HG02588 (cell line): ENCODE data around the gene PCSK6.
A peak's percentile ranks its signal among the peaks of the same experiment; 100 is the strongest.

Source experiments
- ATAC-seq: cut with Tn5 transposase; IDR thresholded peaks from one replicate; pipeline ENCODE4 v1.9.1; 2021; ENCODE audit warnings: mild to moderate bottlenecking, moderate library complexity; ENCODE audit not compliant: unreplicated experiment

PCSK6 gene

DNA sequence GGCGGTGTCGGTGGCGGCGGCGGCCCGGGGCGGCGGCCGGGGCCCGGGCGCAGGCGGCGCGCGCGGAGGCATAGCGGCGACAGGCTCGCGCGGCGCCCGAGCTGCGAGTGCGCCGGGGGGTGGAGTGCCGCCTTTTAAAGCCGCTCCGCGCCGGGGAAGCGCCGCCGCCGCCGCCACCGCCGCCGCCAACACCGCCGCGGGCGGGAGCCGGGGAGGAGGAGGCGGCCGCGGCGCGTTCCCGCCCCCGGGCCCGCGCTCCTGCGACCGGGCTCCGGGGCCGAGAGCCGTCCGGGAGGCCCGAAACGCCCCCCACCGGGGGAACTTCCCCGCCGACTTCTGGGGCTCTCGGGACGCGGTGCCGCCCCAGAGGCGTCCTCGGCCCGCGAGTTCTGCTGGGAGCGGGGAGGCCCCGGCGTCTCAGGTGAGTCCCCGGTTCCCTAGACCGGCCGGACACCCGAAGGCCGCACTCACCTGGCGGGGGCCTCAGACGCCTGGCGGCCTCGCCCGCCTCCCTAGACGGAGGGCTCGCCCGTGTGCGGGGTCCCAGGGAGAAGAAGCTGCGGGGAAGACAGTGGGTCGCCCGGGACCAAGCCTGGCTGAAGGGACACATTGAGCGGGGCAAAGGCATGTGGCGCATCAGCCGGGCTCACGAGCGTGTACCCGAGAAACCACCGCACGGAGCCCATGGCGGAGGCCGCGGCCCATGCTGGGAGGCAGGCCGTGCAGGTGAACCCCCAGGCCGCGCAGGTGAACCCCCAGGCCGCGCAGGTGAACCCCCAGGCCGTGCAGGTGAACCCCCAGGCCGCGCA, at the start of gene PCSK6:
Gene PCSK6, minus strand, starts transcription at position 109 of the 809 bp plus-strand sequence. Its CDS starts 37 bp downstream, at position 72.
- ATAC-seq, result no peak

DNA sequence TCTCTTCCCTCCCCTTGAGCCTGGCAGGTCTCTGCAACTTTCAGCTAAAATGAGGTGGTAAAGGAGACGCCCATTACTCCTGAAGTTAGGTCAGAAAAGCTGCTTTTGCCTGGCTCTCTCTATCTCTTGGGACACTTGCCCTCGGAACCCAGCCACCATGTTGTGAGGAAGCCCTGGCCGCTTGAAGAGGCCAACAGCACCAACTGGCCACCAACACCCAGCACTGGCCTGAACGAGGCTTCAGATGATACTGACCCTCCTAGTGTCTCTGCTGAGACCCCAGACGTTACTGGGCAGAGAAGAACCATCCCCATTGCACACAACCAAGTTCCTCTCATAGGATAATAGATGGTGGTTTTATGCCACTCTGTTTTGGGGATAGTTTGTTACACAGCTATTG, 49.5 kb upstream of the PCSK6 start:
- ATAC-seq, result no peak

DNA sequence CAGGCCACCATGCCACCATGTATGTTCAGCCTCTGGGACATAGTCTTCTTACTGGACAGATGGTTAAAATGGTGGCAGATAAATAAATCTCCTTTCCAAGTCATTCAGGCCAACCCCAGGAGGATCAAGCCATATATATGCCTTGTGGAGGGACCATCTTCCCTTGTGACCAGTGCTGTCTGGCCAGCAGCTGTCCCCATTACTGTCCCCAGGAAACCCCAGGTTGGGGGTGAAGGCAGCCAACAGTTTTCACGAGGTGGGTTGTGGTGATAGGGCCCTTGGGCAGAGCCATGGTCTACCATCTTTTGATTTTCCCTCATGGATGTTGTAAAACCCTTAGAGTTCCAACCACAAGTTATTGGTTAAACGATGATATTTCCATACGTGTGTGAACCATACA, 48.7 kb upstream of the PCSK6 start:
- no peak for ATAC-seq

DNA sequence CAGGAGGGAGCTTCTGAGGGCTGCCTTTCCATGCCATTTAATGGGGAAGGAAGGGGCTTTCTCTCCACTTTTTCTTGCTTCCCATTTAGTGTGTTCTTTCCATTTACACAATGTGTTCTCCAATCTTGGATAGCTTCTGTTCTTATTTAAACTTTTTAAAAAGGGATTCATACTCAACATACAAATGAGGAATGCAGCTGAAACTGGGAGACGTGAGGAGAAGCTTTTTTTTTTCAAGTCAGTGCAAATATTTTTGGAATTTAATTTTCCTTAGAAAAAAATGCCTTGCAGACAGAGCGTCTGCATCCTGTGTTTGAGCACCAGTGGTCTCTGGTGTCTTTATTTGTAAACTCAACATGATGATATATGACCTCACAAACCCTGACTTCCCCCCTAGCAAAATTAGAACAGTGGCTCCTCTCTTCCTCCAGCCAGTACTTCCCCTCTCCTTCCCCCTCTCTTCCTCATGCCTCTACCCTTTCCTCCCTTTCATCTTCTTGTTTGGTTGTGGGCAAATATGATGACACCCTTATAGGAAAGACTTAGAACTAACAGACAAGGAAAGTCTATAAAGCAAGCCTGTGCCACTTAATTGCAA, 48.1 kb upstream of the PCSK6 start:
- no peak for ATAC-seq

DNA sequence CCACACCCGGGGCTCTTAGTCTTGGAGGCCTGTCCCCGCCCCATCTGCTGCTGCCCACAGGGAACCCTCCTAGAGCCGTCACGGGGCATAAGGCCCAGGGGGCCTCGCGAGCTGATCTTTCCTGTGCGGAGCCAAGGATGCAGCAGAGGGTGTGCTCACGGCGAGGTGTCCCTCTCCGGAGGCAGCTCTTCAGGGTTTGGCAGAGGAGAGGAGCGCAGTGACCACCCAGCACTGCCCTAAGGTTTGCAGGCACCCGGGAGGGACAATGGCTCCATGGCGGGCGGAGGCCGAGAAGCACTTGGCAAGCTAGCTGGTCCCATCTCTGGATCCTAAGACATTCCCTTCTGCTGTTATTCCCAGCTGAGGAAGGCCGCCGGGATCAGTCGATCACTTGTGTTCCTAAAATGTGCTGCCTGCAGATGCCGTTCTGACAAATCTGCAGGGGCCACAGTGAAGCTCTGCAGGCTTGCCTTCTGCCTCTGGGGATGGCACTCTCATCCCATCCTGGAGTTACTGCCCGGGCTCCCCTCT, 47.4 kb upstream of the PCSK6 start:
- ATAC-seq, result no peak

DNA sequence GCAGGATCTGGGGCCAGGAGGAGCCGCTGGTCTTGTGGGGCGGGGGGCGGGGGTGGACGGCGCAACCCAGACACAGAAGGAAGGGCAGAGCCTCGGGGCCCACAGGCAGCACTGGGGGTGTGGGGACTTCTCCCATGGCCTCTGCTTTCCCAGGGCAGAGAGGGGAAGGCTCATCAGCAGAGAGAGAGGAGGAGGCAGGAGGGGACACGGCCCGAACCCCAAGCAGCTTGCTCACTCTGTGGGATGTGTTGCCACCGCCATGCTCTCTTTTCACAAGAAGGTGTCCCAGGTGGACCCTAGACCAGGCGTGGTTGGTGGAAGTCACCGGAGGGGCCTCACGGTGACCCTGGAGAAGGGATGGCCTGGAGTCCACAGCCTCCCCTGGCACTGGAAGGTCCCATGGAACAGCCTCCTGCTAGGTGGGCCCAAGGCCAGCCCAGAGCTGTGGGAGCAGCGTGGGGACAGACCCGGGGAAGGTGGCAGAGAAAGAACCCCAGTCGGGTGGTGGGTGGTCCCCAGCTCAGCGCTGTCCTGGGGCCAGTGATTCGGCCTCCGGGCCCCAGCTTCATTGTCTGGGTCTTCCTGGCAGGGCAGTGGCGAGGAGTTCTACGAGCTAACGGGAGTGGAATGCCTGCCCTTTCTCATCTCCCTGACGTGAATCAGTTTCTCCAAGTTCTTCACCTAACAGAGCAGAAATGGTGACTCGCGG, 46.8 kb upstream of the PCSK6 start:
- no peak for ATAC-seq

DNA sequence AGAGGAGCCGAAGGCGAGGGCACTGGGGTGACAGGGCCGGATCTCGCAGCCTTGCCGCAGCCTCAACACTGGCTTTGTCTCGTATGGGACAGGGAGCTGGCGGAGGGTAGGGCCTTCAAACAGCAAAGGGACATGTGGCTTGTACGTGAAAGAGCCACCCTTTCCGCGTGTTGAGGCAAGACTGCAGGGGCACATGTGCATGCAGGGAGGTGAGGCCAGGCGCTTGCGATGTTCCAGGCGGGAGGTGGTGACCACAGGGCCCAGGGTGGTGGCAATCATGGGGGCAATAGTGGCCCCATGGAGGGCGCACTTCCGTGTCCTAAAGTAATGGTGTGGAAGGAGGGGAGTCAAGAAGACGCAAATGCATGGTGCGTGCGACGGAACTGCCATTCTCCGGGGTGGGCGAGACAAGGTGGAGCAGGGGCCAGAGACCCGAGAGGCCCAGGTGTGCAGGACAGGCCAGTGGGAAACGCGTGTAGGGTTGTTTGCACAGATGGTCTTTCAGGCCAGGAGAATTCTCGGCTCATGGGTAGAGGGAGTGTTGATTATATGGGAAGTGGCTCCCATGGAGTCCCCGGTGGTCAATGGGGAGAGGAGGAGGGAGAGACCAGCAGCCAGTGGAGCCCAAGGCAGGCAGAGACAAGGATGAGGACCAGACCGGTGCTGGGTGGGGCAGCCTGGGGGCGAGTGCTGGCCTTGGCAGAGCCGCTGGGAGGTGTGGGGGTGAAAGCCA, 45.8 kb upstream of the PCSK6 start:
- ATAC-seq, result no peak

DNA sequence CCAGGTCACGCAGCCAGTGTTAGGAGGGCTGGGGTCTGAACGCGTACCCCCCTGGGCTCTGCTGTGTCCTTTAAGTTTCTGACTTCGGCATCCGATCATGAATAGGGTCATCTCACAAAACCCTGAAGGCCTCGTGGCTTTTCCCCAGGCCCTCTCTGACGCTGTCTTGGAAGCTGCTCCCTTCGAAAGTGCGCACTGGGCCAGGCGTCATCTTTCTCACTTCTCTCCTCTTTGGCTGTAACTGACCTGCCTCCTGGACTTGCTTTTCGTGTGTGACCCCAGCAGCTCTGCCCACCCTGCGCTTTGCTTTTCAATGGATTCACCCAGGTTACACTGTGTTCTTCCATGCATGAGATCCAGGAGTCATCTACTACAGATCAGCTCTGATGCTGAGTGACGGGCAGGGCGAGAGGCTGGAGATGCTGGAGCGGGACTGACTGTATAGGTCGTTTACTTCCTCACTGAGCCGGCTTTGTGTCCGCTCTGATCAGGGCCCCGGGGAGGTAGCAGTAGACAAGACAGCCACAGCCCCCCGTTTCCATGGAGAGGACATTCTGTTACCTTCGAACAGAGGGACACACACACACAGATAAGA, 45.0 kb upstream of the PCSK6 start:
- ATAC-seq, result no peak

DNA sequence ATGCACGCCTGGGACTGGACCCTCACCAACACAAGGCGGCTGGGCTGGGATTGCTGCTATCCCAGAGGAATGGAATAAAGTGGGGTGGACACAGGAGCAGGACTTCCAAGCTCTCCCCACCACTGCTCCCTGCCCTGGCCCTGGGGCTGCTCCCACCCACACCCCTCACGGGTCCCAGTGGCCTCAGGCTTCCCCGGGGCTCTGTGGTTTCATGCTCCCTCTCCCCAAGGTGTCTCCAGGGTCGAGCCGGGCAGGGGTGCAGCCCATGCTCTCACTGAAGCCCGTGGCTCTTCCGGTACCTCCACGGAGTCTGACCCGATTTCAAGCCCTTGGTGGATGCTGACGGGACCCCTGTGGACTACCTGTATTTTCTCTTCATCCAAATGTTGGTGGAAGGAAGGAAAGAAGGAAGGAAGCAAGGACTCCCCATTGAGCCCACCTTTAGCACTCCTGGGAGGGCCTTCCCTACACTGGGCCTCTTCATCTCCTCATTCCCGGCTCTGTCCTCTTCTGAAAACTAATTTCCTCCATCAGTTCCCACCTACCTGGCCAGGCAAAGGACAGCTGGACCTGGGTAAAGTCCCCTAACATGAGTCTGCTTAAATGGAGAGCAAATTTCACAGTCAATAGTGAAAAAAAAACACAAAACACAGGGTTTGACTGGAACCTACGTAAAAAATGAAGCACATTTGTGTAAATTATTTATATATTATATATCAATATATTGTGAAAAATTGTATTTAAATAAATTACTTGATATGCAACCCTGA, 44.0 kb upstream of the PCSK6 start:
- no peak for ATAC-seq

DNA sequence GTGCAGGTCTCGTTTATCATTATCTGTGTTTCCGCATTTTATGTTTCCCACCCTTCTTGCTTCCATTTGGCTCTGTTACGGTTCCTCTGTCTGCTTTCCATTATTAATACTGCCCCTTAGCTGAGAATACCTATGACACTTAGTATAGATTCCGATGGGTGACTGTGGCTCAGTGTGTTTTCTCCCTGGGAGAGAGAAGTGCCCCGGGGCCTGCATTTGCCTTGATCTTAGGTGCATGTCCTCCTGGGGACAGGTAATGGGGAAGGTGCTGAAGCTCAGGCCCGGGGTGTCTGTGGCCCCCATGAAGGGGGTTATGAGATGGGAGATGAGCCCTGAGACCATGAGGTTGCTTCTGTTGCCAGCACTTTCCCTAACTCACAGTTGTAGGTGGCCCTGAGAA, 43.4 kb upstream of the PCSK6 start:
- no peak for ATAC-seq

DNA sequence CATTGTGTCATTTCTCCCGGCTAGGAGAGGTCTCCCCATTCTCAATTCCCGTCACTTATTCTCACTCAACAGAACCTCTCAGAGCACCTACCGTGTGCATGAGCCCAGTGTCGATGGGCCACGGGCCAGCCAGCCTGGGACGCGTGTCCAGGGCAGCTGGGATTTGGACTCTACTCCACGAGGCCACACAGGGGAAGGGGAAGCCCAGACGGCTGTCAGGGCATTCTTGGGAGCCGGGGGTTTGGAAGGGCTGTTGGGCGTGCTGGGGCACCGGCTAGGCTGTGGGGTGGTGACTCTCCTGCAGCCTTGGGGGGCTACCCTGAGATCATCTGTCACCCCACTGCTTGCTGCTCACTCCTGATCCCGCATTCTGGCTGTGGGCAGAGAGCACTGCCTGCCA, 41.7 kb upstream of the PCSK6 start:
- ATAC-seq, result no peak

DNA sequence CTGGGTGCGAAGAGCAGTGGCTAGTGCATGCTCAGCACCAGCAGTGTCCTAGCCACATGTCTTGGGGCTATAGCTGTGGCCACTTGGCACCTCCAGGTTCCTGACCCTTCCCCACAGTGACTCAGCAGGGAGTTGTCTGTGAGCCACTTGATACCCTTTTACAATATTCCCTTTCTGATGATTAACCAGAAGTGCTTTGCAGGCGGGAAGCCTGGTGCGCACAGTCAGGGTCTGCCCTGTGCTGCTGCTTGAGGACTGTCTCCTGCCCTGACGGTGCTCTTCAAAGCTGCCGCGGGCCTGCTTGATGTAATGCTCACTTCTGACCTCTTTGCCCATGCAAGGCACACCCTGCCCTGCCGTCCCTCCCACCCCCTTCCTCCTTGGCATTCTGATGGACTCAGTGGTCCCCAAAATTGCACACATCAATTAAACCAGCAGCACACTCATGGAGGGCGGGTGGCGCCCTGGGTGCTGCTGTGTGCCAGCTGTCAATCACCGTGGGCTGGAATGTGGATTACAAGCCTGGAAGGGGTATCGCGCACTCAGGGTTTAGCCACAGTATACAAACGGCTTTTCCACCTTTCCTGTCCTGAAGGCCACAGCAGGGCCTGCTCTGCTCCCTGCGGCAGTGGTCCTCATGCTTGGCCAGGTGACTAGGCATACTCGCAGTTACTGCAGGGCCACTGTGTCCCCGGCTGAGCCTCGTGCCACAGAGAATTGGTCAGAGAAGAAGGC, 40.9 kb upstream of the PCSK6 start:
- no peak for ATAC-seq

DNA sequence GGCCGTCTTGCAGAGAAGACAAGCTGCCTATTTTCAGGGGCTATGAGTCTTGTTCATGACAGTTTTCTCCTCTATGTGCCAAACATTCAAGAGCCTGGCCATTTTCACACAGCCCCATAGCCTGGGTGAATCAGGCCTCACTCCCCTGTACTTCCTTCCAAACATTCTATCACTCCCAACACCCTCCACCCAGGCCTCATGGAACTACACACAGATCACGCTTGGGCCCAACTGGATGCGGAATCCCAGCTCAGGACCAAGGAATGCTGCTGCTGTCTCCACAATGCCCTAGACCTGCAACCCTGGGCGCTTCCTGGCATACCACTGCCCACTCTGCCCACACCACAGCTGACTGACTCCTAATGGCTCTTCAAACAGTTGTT, 39.4 kb upstream of the PCSK6 start:
- ATAC-seq, result no peak

DNA sequence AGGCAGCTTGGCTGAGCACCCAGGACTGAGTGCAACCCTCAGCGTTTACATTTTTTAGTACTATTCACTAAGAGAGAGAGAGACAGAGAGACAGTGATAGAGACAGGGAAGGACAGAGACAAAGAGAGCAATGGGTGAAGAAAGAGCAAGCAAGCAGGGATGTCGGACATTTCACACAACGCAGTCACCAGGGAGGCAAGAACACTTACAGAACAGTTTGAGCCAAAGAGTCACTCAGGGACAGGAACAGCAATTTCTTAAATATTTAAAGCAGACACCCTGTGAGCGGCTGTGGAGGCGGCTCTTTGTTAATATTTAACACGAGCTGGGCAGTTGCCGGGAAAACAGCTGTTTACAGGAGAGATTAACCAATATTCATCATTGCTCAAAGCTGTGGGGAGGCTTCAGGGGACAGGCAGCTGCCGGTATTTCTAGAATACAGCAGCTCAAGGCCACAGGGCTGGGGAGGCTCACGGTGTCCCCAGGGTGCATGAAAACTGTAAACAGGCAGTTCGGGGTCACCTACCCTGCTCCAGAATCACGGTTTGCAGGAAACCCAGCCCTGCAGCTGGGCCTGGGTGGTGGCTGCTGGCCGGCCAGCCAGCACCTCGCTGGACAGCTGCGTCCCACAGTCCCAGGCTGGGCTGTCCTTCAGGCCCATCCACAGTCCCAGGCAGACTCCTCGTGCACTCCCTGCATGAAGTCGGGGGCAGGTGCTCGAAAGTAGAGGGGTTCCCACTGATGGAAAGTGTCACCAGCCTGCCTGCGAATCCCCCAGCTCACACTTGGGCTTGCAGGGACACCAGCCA, 38.8 kb upstream of the PCSK6 start:
- ATAC-seq, result peak; percentile 57

DNA sequence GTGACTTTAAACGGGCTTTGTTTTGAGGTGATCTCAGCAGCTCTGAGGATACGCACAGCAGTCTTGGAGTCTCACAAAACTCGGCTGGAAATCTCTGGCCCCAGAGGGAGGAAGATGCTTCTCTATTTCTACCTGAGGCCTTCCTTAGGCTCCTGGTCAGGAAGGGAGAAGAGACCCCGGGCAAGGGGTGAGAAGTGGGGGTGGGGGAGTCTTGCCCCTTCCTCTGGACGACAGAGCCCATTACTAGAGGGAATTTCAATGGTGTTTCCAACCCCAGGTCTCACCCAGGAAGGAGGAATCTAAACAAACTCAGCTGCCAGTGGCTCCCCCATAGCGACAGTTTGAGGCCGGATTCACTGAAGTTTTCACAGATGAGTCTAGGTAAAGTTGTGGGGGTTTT, 37.4 kb upstream of the PCSK6 start:
- no peak for ATAC-seq

DNA sequence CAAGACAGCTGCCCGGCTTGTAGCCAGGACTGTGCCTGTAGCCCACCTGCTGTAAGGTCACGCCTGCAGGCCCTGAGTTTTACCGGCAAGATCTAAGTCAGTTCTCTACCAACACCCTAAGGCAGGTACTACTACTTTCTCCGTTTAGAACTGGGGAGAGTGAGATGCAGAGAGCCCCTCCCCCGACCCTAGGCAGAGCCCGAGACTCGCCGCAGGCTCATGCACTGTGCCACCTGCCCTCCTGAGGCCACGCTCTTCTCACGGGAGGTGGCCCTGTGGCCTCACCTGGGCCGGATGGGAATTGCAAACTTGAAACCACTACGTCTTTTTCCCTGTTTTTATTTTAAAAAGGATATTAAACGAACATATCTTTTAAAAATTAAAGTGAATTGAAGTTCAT, 36.9 kb upstream of the PCSK6 start:
- no peak for ATAC-seq

DNA sequence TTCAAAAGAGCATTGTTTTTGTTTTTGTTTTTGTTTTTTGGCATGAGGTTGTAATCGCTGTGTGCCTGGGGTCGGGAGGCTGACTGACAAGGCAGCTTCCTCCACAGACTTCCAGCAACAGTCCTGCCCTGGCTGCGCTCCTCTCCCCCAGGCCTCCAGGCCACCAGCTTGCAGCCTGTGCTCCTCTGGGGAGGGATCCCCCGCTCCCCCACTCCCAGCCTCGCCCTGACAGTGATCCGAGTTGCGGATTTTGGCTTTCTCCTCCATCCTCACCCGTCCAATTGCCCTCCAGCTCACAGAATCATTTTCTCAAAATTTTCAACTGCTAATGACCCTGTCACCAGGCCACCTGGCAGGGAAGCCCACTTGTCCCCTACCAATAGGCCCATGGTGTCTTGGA, 36.5 kb upstream of the PCSK6 start:
- no peak for ATAC-seq

DNA sequence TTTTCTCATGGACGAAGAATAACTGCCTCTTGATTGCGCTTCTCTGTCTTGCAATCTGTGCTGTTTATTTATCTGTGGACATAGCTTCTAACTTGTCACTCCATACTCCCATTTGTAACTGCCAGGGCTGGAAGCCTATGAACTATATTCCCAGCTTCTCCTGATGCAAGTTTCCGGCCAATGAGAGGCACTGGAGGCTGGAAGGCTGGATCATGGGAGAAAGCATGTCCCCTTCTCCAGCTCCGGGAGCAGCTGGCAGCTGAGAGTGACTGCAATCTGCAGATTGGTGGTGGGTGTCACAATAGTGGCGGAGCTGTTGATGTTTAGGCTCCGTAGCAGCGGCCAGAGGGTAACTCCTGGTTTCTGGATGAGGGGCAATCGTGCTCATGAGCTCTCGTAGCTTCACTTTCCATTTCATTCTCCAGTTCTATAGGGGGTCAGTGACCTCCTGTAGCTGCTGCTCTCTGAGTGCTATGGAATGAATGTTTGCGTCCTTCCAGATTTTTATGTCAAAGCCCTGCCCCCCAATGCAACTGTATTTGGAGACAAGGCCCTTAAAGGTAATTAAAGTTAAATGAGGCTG, 35.7 kb upstream of the PCSK6 start:
- no peak for ATAC-seq
